Endothelial cell of umbilical vein (primary cell): ENCODE data around the gene LYRM7. TPM values are rescaled to one million over a fixed set of nuclear protein-coding genes. Genes with fewer than 3 reads are reported as not detected.

Experiments
- BruUV-seq: library from RNA; stranded (reverse); fragments of 400-500 nt; replicated peaks from 2 replicates; lab custom pipeline; 2021; lab: Mats Ljungman, UMichigan
- CTCF ChIA-PET: fragments of 300-600, 350-600 bp; sonication (Branson Sonifier 250); formaldehyde crosslinking; loops from one replicate; lab custom pipeline; 2021; ENCODE audit warnings: antibody characterized with exemption, inconsistent platforms; lab: Charles Lee
- POLR2A ChIA-PET: fragments of 300-600, 350-600 bp; sonication (Branson Sonifier 250); formaldehyde crosslinking; loops from one replicate; lab custom pipeline; 2021; ENCODE audit warnings: antibody characterized with exemption, inconsistent platforms; lab: Charles Lee
- DNase-seq: peaks from one replicate; pipeline ENCODE4 v3.0.0-alpha.2; 2011; ENCODE audit warnings: low read depth, low spot score
- FAIRE-seq: peaks from 2 replicates; lab custom pipeline; 2011; peaks lifted over from hg19 to GRCh38; lab: Jason Lieb, UNC
- H2AFZ ChIP-seq: 2 replicates; pipeline ENCODE4 v1.6.0; 2012; ENCODE audit warnings: low read depth, low read length, control low read depth, inconsistent platforms
- H3K27ac ChIP-seq: 2 replicates; pipeline ENCODE4 v1.5.1; 2011; ENCODE audit warnings: low read depth, mild to moderate bottlenecking, control low read depth, low read length, moderate library complexity; ENCODE audit not compliant: insufficient read depth
- H3K27me3 ChIP-seq, 2 experiments: 2 replicates each; pipeline versions ENCODE4 v1.6.0 to v1.6.1; 2011; ENCODE audit warnings: low read length in 2 of 2, mixed read lengths in 1 of 2; ENCODE audit not compliant: control insufficient read depth in 2 of 2, insufficient read depth in 2 of 2
- H3K36me3 ChIP-seq, 2 experiments: 2 replicates in 1 of 2; 3 replicates in 1 of 2; pipeline ENCODE4 v1.5.1; 2011; ENCODE audit warnings: low read length in 2 of 2, mild to moderate bottlenecking in 1 of 2, moderate library complexity in 1 of 2; ENCODE audit not compliant: control insufficient read depth in 2 of 2, insufficient read depth in 2 of 2; ENCODE audit errors: extremely low read depth in 1 of 2
- H3K4me1 ChIP-seq: 3 replicates; pipeline ENCODE4 v1.5.1; 2011; ENCODE audit warnings: mild to moderate bottlenecking, low read length; ENCODE audit not compliant: control insufficient read depth, insufficient read depth; ENCODE audit errors: extremely low read depth
- H3K4me2 ChIP-seq: 2 replicates; pipeline ENCODE4 v1.6.1; 2011; ENCODE audit warnings: low read length, control low read depth, mixed read lengths; ENCODE audit not compliant: insufficient read depth
- H3K4me3 ChIP-seq, 3 experiments: fragments of 200-600 bp in 1 of 3; sonication (generic), shearing (Covaris generic) in 1 of 3; replicated peaks in 1 of 3; 2 replicates each; pipeline ENCODE4 v1.5.1; 2011 to 2016; ENCODE audit warnings: control low read depth in 3 of 3, low read length in 3 of 3, mild to moderate bottlenecking in 2 of 3, inconsistent platforms in 1 of 3, low read depth in 1 of 3, moderate library complexity in 1 of 3; ENCODE audit not compliant: insufficient read depth in 1 of 3
- H3K79me2 ChIP-seq: 2 replicates; pipeline ENCODE4 v1.6.0; 2012; ENCODE audit warnings: low read length, inconsistent platforms; ENCODE audit not compliant: control insufficient read depth, insufficient read depth
- H3K9ac ChIP-seq: replicated peaks from 2 replicates; pipeline ENCODE3; 2011; ENCODE audit warnings: low read length, control low read depth; ENCODE audit not compliant: insufficient read depth; ENCODE audit errors: extremely low read depth
- H3K9me1 ChIP-seq: replicated peaks from 3 replicates; pipeline ENCODE4 v1.6.0; 2011; ENCODE audit warnings: mild to moderate bottlenecking, low read length; ENCODE audit not compliant: control insufficient read depth, insufficient read depth; ENCODE audit errors: extremely low read depth
- H3K9me3 ChIP-seq: replicated peaks from 2 replicates; pipeline ENCODE4 v1.5.1; 2012; ENCODE audit warnings: low read length, inconsistent platforms; ENCODE audit not compliant: control insufficient read depth, insufficient read depth
- H4K20me1 ChIP-seq: replicated peaks from 2 replicates; pipeline ENCODE3; 2011; ENCODE audit warnings: mild to moderate bottlenecking, low read length; ENCODE audit not compliant: control insufficient read depth, insufficient read depth; ENCODE audit errors: extremely low read depth
- EZH2 ChIP-seq: IDR thresholded peaks from 2 replicates; pipeline ENCODE4 v1.6.1; 2012; ENCODE audit warnings: borderline replicate concordance, low read depth, mild to moderate bottlenecking, moderate library complexity, low read length, inconsistent platforms; ENCODE audit not compliant: severe bottlenecking
- FOS ChIP-seq: IDR thresholded peaks from 2 replicates; pipeline ENCODE4 v1.6.1; 2011; ENCODE audit warnings: mild to moderate bottlenecking, low read length, moderate library complexity, borderline replicate concordance; ENCODE audit not compliant: insufficient read depth
- GATA2 ChIP-seq: IDR thresholded peaks from 2 replicates; pipeline ENCODE4 v1.7.0; 2011; ENCODE audit warnings: low read depth, mild to moderate bottlenecking, moderate library complexity, mixed read lengths, low read length; ENCODE audit not compliant: insufficient read length, insufficient read depth
- JUN ChIP-seq: IDR thresholded peaks from 2 replicates; pipeline ENCODE4 v1.6.1; 2011; ENCODE audit warnings: borderline replicate concordance, low read depth; ENCODE audit not compliant: insufficient read length, insufficient read depth
- MYC ChIP-seq: IDR thresholded peaks from one replicate; pipeline ENCODE4 v1.6.1; 2011; ENCODE audit warnings: mild to moderate bottlenecking, low read depth, low read length
- POLR2A ChIP-seq: IDR thresholded peaks from 2 replicates; pipeline ENCODE4 v1.6.1; 2012; ENCODE audit warnings: low read depth, mild to moderate bottlenecking, control low read depth, low read length
- POLR2AphosphoS5 ChIP-seq: IDR thresholded peaks from 2 replicates; pipeline ENCODE4 v1.6.1; 2012; ENCODE audit warnings: low read depth, mild to moderate bottlenecking, control low read depth, low read length, moderate library complexity; ENCODE audit not compliant: insufficient read depth
- dilution Hi-C: fragments of 300-500 bp; cut with MboI; formaldehyde crosslinking; loops from one replicate; pipeline ENCODE4 v1.15.0; 2019; ENCODE audit warnings: low sequenced_read_pairs; ENCODE audit not compliant: extremely low pct_ligation_motif_present
- intact Hi-C: fragments of 100-400 bp; cut with micrococcal nuclease; formaldehyde crosslinking; loops from one replicate; pipeline ENCODE4 v1.10.0; 2022
- polyA plus RNA-seq, 4 experiments: library from polyadenylated mRNA; depleted of rRNA in 3 of 4; stranded (reverse) in 3 of 4; unstranded in 1 of 4; fragments of >200 nt; gene quantifications; 2 replicates each; pipeline versions ENCODE4 v1.2.1 to v1.2.3, GENCODE V29; 2011 to 2012; ENCODE audit warnings: missing spikeins in 1 of 4
- total RNA-seq: library from RNA; stranded (reverse); gene quantifications from 2 replicates; pipeline ENCODE4 v1.2.3, GENCODE V29; 2021
- TF ChIP-seq, protein P1 (sequence below): IDR thresholded peaks from 2 replicates; pipeline ENCODE4 v1.6.1; 2011; ENCODE audit not compliant: insufficient read depth, insufficient read length
- TF ChIP-seq, protein P2 (sequence below), 2 donors: IDR thresholded peaks; 1 replicate in 1 of 2; 2 replicates in 1 of 2; pipeline ENCODE4 v1.5.1; 2011; ENCODE audit warnings: low read length in 2 of 2, mild to moderate bottlenecking in 2 of 2, moderate library complexity in 2 of 2, control low read depth in 1 of 2, inconsistent platforms in 1 of 2, low read depth in 1 of 2; ENCODE audit not compliant: insufficient read depth in 1 of 2; ENCODE audit errors: extremely low read depth in 1 of 2

The LYRM7 gene
- total and polyA plus RNA-seq, 2 donors (not counting 3 experiments of a cell fraction or from before 2014, with no cell fraction given) = 0.88 to 7.5 TPM

DNA sequence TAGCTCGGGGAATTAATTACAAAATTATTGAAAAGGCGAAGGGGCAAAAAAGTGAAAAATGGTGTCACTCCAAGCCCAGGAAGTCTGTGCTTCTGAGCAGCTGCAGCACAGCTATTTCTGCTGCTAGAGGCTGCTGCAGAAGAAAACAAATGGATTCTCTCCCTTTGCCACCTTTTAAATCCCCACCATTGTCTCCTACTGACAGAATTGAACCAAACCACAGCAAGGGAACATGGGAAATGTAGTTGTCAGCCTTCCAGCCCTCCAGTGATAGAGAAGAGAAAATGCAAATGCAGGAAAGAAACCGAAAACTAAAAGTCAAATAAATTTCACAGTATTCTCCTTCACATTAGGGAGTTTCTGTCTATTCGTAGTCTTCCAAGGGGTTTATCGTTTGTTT, 59.7 kb downstream of the LYRM7 start:
- Histone ChIP-seq H3K27ac (no peak overlapping the region), H3K36me3 (no peaks in the 10 kb centered on the region), H3K79me2 (no peaks in the 10 kb centered on the region), H3K4me3 (no peak overlapping the region), H3K4me2 (no peak overlapping the region), H3K9me3 (no peaks in the 10 kb centered on the region), H4K20me1 (no peaks in the 10 kb centered on the region), H2AFZ (no peak overlapping the region), H3K27me3 (no peaks in the 10 kb centered on the region), H3K9ac (no peak overlapping the region), H3K9me1 (no peaks in the 10 kb centered on the region), H3K4me1 (no peaks in the 10 kb centered on the region)
- dilution Hi-C loops = no loop called here
- POLR2A ChIA-PET = no interaction called here
- no TSS peak for BruUV-seq
- DNase-seq (no peak), FAIRE-seq (no peak)
- CTCF ChIA-PET = interaction anchor here (1.5 kb wide), 1 partner anchor 9 kb away, joined by 6 read pairs; no protein-coding TSS in a partner anchor
- intact Hi-C loops = no loop called here
- TF ChIP-seq POLR2AphosphoS5 (no peak), GATA2 (no peak), JUN (no peak), MYC (no peak), EZH2 (no peak), POLR2A (no peak), FOS (no peak)
- TF ChIP-seq, protein P1, sequence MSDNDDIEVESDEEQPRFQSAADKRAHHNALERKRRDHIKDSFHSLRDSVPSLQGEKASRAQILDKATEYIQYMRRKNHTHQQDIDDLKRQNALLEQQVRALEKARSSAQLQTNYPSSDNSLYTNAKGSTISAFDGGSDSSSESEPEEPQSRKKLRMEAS = no peak
- TF ChIP-seq, protein P2, sequence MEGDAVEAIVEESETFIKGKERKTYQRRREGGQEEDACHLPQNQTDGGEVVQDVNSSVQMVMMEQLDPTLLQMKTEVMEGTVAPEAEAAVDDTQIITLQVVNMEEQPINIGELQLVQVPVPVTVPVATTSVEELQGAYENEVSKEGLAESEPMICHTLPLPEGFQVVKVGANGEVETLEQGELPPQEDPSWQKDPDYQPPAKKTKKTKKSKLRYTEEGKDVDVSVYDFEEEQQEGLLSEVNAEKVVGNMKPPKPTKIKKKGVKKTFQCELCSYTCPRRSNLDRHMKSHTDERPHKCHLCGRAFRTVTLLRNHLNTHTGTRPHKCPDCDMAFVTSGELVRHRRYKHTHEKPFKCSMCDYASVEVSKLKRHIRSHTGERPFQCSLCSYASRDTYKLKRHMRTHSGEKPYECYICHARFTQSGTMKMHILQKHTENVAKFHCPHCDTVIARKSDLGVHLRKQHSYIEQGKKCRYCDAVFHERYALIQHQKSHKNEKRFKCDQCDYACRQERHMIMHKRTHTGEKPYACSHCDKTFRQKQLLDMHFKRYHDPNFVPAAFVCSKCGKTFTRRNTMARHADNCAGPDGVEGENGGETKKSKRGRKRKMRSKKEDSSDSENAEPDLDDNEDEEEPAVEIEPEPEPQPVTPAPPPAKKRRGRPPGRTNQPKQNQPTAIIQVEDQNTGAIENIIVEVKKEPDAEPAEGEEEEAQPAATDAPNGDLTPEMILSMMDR (IDR thresholded peaks at IDR 0.05; ENCODE audit: extremely low read depth in 1 of 2, insufficient read depth in 1 of 2, low read depth in 1 of 2, low read length in 2 of 2) = no peak
